Fibroblast of lung (primary cell): ENCODE measurements around the gene POLG. TPM values are rescaled to one million over a fixed set of nuclear protein-coding genes. Genes with fewer than 3 reads are reported as not detected.

ENCODE experiments used
- DNase-seq, 2 donors: peaks; one replicate each; pipeline versions ENCODE4 v3.0.0 to v3.0.0-alpha.2; 2010; ENCODE audit warnings: low read depth in 2 of 2
- H2AFZ ChIP-seq: 2 replicates; pipeline ENCODE4 v1.5.1; 2012; ENCODE audit warnings: low read length, control low read depth, inconsistent platforms
- H3K27ac ChIP-seq: 2 replicates; pipeline ENCODE4 v1.5.1; 2011; ENCODE audit warnings: low read length, control low read depth; ENCODE audit not compliant: insufficient read depth
- H3K27me3 ChIP-seq: 2 replicates; pipeline ENCODE4 v1.5.1; 2011; ENCODE audit warnings: mild to moderate bottlenecking, low read length; ENCODE audit not compliant: control insufficient read depth, insufficient read depth
- H3K36me3 ChIP-seq: 2 replicates; pipeline ENCODE4 v1.5.1; 2011; ENCODE audit warnings: low read length; ENCODE audit not compliant: control insufficient read depth, insufficient read depth
- H3K4me1 ChIP-seq: 2 replicates; pipeline ENCODE4 v1.5.1; 2011; ENCODE audit warnings: low read length; ENCODE audit not compliant: control insufficient read depth, insufficient read depth; ENCODE audit errors: extremely low read depth
- H3K4me2 ChIP-seq: 2 replicates; pipeline ENCODE4 v1.5.1; 2011; ENCODE audit warnings: low read length, control low read depth; ENCODE audit not compliant: insufficient read depth; ENCODE audit errors: extremely low read depth
- H3K4me3 ChIP-seq, 4 experiments: fragments of 200-600 bp in 1 of 4; sonication (generic) in 1 of 4; replicated peaks in 1 of 4; 2 replicates each; pipeline ENCODE4 v1.5.1; 2011 to 2016; ENCODE audit warnings: low read length in 4 of 4, low read depth in 3 of 4, mild to moderate bottlenecking in 3 of 4, control low read depth in 2 of 4, inconsistent platforms in 1 of 4, mixed read lengths in 1 of 4; ENCODE audit not compliant: insufficient read depth in 1 of 4; ENCODE audit errors: control extremely low read depth in 1 of 4
- H3K79me2 ChIP-seq: 2 replicates; pipeline ENCODE4 v1.5.1; 2012; ENCODE audit warnings: mild to moderate bottlenecking, low read length, inconsistent platforms; ENCODE audit not compliant: control insufficient read depth, insufficient read depth
- H3K9ac ChIP-seq: 2 replicates; pipeline ENCODE4 v1.5.1; 2011; ENCODE audit warnings: mild to moderate bottlenecking, low read length, control low read depth; ENCODE audit not compliant: insufficient read depth
- H3K9me3 ChIP-seq: 2 replicates; pipeline ENCODE4 v1.5.1; 2012; ENCODE audit warnings: low read depth, low read length; ENCODE audit not compliant: control insufficient read depth, insufficient read depth
- H4K20me1 ChIP-seq: 2 replicates; pipeline ENCODE4 v1.5.1; 2011; ENCODE audit warnings: low read length; ENCODE audit not compliant: control insufficient read depth, insufficient read depth; ENCODE audit errors: extremely low read depth
- CTCF ChIP-seq, 2 donors: IDR thresholded peaks in 1 of 2; conservative IDR thresholded peaks in 1 of 2; 1 replicate in 1 of 2; 2 replicates in 1 of 2; pipeline ENCODE4 v1.5.1; 2011 to 2012; ENCODE audit warnings: low read length in 2 of 2, control low read depth in 1 of 2, inconsistent platforms in 1 of 2, low read depth in 1 of 2, mild to moderate bottlenecking in 1 of 2
- EZH2 ChIP-seq: IDR thresholded peaks from 2 replicates; pipeline ENCODE4 v1.5.1; 2012; ENCODE audit warnings: low read length, control low read depth, mild to moderate bottlenecking; ENCODE audit errors: missing control alignments
- polyA plus RNA-seq, 2 donors: library from polyadenylated mRNA; depleted of rRNA in 1 of 2; stranded (reverse) in 1 of 2; unstranded in 1 of 2; fragments of >200 nt; gene quantifications; 2 replicates each; pipeline ENCODE4 v1.2.1, GENCODE V29; 2011 to 2012; ENCODE audit warnings: missing spikeins in 1 of 2
- total RNA-seq: library from RNA; depleted of rRNA; stranded (reverse); fragments of >200 nt; gene quantifications from 2 replicates; pipeline ENCODE4 v1.2.1, GENCODE V29; 2014

Gene POLG
- total and polyA plus RNA-seq, 2 donors (not counting 1 experiment from before 2014, with no cell fraction given): 20.4 to 61.3 TPM

GRCh38 chr15:89340573-89340972, 5.9 kb upstream of the POLG start:
- Histone ChIP-seq H3K27ac (no peak overlapping the region), H3K4me3 (no peak overlapping the region), H3K9me3 (no peaks in the 10 kb centered on the region), H3K4me1 (no peaks in the 10 kb centered on the region), H3K27me3 (peaks cover 6% of the 10 kb centered on the region), H2AFZ (no peak overlapping the region), H3K9ac (no peak overlapping the region), H3K36me3 (no peaks in the 10 kb centered on the region), H3K4me2 (no peak overlapping the region), H3K79me2 (no peaks in the 10 kb centered on the region), H4K20me1 (no peaks in the 10 kb centered on the region)
- peak in 1 of 2 donors; percentile 36 for DNase-seq
- TF ChIP-seq EZH2 (no peak), CTCF (conservative IDR thresholded peaks at IDR 0.05 in 1 of 2, IDR thresholded peaks at IDR 0.05 in 1 of 2; ENCODE audit: low read depth in 1 of 2, low read length in 2 of 2) (no peak)

DNA sequence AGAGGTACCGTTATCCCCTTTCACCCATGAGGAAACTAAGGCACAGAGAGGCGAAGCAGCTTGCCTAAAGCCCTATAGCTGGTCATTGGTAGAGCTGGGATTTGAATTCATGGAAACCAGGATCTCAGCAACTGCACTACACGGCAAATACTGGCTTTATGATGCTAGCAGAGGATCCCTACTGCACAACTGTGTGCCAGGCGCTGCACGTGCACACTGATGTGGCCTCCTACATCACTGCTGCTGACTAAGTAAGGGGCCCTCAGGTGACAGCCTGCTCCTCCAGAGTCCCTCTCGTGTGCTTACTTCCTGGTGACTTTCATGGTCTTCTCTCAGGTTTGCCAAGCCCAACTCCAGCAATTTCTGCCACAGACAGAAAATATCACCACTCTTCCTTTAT, 3.4 kb upstream of the POLG start:
- Histone ChIP-seq H3K27ac (no peak overlapping the region), H4K20me1 (no peaks in the 10 kb centered on the region), H3K9me3 (no peaks in the 10 kb centered on the region), H3K36me3 (peaks cover 3% of the 10 kb centered on the region), H3K4me2 (no peak overlapping the region), H3K4me1 (peaks cover 2% of the 10 kb centered on the region), H2AFZ (no peak overlapping the region), H3K27me3 (peaks cover 6% of the 10 kb centered on the region), H3K79me2 (peaks cover 12% of the 10 kb centered on the region), H3K9ac (no peak overlapping the region), H3K4me3 (no peak overlapping the region)
- TF ChIP-seq EZH2 (no peak), CTCF (conservative IDR thresholded peaks at IDR 0.05 in 1 of 2, IDR thresholded peaks at IDR 0.05 in 1 of 2; ENCODE audit: low read depth in 1 of 2, low read length in 2 of 2) (no peak)
- no peak for DNase-seq

GRCh38 chr15:89335298-89336041, 846 bp upstream of the POLG start:
- H3K36me3 ChIP-seq: peaks cover 12% of the 10 kb centered on the region
- TF ChIP-seq EZH2 (no peak), CTCF (conservative IDR thresholded peaks at IDR 0.05 in 1 of 2, IDR thresholded peaks at IDR 0.05 in 1 of 2; ENCODE audit: low read depth in 1 of 2, low read length in 2 of 2) (no peak)
- peaks cover 35% of the 10 kb centered on the region for H3K79me2 ChIP-seq
- H3K9ac ChIP-seq: no peak overlapping the region
- peaks cover 6% of the 10 kb centered on the region for H3K27me3 ChIP-seq
- peak overlapping the region; percentile 19 to 68 (median 37) for H3K4me3 ChIP-seq
- H3K27ac ChIP-seq: no peak overlapping the region
- H2AFZ ChIP-seq: no peak overlapping the region
- H3K4me1 ChIP-seq: peaks cover 10% of the 10 kb centered on the region
- H3K4me2 ChIP-seq: peak overlapping the region; percentile 79
- H4K20me1 ChIP-seq: no peaks in the 10 kb centered on the region
- no peak for DNase-seq
- no peaks in the 10 kb centered on the region for H3K9me3 ChIP-seq
